ENCODE measurements around the gene MMP1. TPM values are rescaled to one million over a fixed set of nuclear protein-coding genes. Genes with fewer than 3 reads are reported as not detected.
"Not testable (repeated sequence)": the region's sequence is repeated elsewhere in the genome, so short reads cannot be mapped to it uniquely, and the experiment has no call there.

Gene MMP1
- total RNA-seq, 4 donors from 2014 or later: not detected

- no peak for DNase-seq (ENCODE audit: low spot score in 2 of 2)
- whole genome bisulfite sequencing, 2 donors: 65 to 70% methylated on average over 2 of the region's 2 CpGs
- intact Hi-C loops (cut with DNase I; ENCODE audit: low total_unique reads): no loop called here
- TF ChIP-seq CTCF (IDR thresholded peaks at IDR 0.05) (no peak), POLR2A (IDR thresholded peaks at IDR 0.05) (no peak)
- no peak overlapping the region for H3K4me3 ChIP-seq (ENCODE audit: low read depth, poor library complexity, severe bottlenecking)
Observed at GRCh38 chr11:102757823-102758549, 40.0 kb downstream of the MMP1 start.

- TF ChIP-seq CTCF (IDR thresholded peaks at IDR 0.05): no peak
- TF ChIP-seq POLR2A (IDR thresholded peaks at IDR 0.05): no peak
- H3K4me3 ChIP-seq (ENCODE audit: low read depth, poor library complexity, severe bottlenecking): no peak overlapping the region
- WGBS, 2 donors: 92 to 97% methylated on average over 1 of the region's 1 CpG
- DNase-seq (ENCODE audit: low spot score in 2 of 2): no peak
- intact Hi-C loops (cut with DNase I; ENCODE audit: low total_unique reads): no loop called here
Observed at GRCh38 chr11:102753267-102753666, 44.7 kb downstream of the MMP1 start.

- intact Hi-C loops (cut with DNase I; ENCODE audit: low total_unique reads): no loop called here
- DNase-seq (ENCODE audit: low spot score in 2 of 2): no peak
- TF ChIP-seq POLR2A (IDR thresholded peaks at IDR 0.05): no peak
- no peak for TF ChIP-seq CTCF (IDR thresholded peaks at IDR 0.05)
- H3K4me3 ChIP-seq (ENCODE audit: low read depth, poor library complexity, severe bottlenecking): no peak overlapping the region
Observed at GRCh38 chr11:102751673-102752072, 46.3 kb downstream of the MMP1 start.

GRCh38 chr11:102749101-102749722 lies 48.7 kb downstream of the MMP1 start:
- intact Hi-C loops (cut with DNase I; ENCODE audit: low total_unique reads): no loop called here
- no peak for DNase-seq (ENCODE audit: low spot score in 2 of 2)
- TF ChIP-seq POLR2A (IDR thresholded peaks at IDR 0.05) (no peak), CTCF (IDR thresholded peaks at IDR 0.05) (no peak)
- no peak overlapping the region for H3K4me3 ChIP-seq (ENCODE audit: low read depth, poor library complexity, severe bottlenecking)

- intact Hi-C loops (cut with DNase I; ENCODE audit: low total_unique reads); H3K4me3 ChIP-seq (ENCODE audit: low read depth, poor library complexity, severe bottlenecking); DNase-seq (ENCODE audit: low spot score in 2 of 2): not testable (repeated sequence)
- WGBS, 2 donors: 90 to 93% methylated on average over 30 of the region's 32 CpGs
Observed at GRCh38 chr11:102746746-102747578, 51.0 kb downstream of the MMP1 start.

Other genes starting within 250 kb of the MMP1 start
- not detected for gene MMP20, start 172.8 kb downstream of the MMP1 start, total RNA-seq
- gene MMP27, start 92.4 kb downstream of the MMP1 start, total RNA-seq: 1 to 10 TPM in 1 of 4 donors, under 1 TPM in 3; 0.20 to 1.7 (median 0.26) TPM
- gene MMP8, start 73.2 kb downstream of the MMP1 start, total RNA-seq: 1 to 10 TPM in 1 of 4 donors, under 1 TPM in 1, not detected in 2; 0.15 to 1.1 TPM
- not detected for gene MMP10, start 17.5 kb downstream of the MMP1 start, total RNA-seq
- gene MMP3, start 45.4 kb upstream of the MMP1 start, total RNA-seq: 100 to 1,000 TPM in 1 of 4 donors, 10 to 100 TPM in 1, 1 to 10 TPM in 1, under 1 TPM in 1; 0.84 to 520 (median 49.0) TPM
- gene MMP12, start 76.8 kb upstream of the MMP1 start, total RNA-seq: under 1 TPM in 1 of 4 donors, not detected in 3; 0.59 TPM
- 1 to 10 TPM in 1 of 4 donors, not detected in 3; 2.7 TPM for gene MMP13, start 157.6 kb upstream of the MMP1 start, total RNA-seq